D341Med (cell line): ENCODE data around the gene CLIP4.
"Not testable (repeated sequence)": the region's sequence is repeated elsewhere in the genome, so short reads cannot be mapped to it uniquely, and the experiment has no call there.

Experiments
- DNase-seq: peaks from one replicate; pipeline ENCODE4 v3.0.0; 2012; ENCODE audit warnings: low spot score

The CLIP4 gene

DNA sequence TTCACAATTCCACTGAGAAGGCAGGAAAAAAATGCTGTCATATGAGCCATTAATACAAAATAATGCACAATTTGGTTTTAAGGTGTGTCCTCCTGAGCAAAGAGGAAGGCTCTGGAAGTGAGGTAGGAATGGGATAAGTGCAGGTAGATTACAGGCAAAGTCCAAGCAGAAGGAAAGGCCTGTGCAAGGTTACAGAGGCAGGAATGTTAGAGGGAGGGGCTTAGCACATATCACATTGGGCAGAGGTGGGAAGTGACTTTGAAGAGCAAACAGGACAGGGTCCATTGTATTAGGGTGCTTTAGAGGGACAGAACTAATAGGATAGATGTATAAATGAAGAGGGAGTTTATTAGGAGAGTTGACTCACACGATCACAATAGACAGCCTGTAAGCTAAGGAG lies 14.7 kb upstream of the CLIP4 start:
- no peak for DNase-seq

DNA sequence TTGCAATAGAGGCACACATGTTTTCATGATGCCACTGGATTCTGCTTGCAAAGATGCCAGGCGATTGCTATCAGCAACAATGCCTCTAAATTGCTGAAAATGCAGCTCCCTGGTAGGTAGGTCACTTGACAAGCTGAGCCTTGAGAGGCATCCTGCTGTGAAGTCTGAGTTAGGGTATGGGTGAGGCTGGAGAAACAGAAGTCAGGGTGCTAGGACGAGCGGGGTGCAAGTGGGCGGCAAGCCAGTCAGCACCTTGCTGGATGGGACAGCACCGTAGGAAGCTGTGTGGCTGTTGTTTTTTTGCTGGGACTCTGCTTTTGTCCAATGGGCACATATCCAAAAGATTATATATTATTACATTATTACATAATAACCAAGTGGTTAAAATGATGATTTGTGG lies 10.5 kb upstream of the CLIP4 start:
- DNase-seq, result no peak

DNA sequence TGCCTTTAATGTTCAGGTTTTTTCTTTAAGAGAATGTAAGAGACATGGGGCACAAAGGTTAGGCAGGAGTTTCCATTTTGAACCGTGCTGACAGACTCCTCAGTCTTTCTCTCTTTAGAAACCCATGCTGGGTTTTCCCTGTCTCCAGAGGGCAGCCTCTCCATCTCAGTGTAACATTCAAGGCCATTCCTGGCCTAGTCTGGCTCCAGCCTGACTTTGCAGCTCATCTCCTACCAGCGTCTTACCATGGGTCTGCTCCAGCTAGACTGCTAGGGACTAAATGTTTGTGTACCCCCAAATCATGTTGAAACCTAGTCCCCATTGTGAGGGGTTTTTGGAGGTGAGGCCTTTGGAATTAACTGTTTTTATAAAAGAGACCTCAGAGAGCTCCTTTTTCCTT lies 9.8 kb upstream of the CLIP4 start:
- DNase-seq, result no peak

DNA sequence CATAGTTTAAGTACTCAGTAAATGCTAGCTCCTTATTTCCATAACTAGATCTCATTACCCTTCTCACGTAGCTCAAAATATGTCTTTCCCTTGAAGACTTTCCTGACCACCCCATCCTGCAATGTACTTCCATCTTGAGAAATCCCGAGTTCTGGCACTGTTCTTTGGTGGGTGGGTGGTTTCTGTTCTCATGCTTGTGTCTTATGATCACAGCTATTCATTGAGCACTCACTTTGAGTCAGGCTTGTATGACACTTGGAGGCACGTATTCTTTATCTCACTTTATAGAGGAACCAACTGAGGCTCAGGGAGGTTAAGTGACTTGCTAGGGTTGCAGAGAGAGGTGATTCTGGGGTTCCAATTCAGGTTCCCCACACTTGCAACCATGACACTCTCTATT lies 9.0 kb upstream of the CLIP4 start:
- DNase-seq, result no peak

DNA sequence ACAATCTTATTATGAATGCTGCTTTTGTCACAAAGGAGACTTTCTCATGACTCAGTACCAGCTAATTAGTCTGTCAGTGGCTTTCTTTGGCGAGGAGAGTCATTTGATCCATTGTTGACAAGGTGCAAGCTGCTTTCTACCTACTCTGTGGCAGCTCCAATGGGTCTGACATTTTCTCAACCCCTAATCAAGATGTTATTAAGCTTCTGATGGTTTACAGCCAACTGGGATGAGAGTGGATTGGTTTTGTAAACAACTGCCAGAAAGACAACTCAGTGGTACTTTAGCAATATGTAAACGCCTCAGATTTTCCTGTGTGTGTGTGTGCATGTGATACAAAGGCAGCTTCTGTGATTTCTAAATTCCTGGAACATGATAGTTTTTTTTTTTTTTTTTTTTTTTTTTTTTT lies 8.2 kb upstream of the CLIP4 start:
- no peak for DNase-seq

DNA sequence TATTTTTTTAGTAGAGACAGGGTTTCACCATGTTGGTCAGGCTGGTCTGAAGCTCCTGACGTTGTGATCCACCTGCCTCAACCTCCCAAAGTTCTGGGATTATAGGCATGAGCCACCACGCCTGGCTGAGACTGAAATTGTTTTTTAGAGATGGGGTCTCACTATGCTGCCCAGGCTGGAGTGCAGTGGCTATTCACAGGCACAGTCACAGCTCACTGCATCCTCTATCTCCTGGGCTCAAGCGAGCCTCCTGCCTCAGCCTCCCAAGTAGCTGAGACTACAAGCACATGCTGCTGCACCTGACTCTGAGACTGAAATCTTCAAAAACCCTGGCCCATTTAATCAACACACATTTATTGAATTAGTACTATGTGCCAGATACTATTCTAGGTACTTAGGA lies 7.7 kb upstream of the CLIP4 start:
- DNase-seq, result not testable (repeated sequence)

DNA sequence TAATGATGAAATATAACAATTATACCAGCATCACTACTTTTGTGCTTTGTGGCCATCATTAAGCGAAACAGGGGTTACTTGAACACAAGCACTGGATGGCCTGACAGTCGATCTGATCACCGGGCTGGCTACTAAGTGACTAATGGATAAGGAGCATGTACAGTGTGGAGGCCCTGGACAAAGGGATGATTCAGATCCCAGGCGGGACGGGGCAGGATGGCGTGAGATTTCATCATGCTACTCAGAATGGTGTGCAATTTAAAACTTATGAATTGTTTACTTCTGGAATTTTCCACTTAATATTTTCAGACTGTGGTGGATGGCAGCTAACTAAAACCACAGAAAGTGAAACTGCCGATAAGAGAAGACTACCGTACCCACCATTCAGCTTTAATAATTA lies 7.0 kb upstream of the CLIP4 start:
- DNase-seq, result no peak

DNA sequence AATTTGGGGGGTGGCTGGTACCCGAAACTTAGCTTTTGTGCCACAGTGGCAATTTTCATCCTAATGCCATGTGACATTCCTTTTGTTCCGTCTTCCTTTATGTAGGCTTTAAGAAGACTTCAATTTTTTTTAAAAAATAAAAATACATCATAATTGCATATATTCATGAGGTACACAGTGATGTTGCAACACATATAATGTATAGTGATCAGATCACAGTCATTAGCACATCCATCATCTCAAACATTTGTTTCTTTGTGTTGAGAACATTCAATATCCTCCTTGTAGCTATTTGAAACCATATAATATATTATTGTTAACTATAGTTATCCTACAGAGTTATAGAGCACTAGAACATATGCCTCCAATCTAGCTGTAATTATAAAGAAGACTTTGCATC lies 6.0 kb upstream of the CLIP4 start:
- no peak for DNase-seq

DNA sequence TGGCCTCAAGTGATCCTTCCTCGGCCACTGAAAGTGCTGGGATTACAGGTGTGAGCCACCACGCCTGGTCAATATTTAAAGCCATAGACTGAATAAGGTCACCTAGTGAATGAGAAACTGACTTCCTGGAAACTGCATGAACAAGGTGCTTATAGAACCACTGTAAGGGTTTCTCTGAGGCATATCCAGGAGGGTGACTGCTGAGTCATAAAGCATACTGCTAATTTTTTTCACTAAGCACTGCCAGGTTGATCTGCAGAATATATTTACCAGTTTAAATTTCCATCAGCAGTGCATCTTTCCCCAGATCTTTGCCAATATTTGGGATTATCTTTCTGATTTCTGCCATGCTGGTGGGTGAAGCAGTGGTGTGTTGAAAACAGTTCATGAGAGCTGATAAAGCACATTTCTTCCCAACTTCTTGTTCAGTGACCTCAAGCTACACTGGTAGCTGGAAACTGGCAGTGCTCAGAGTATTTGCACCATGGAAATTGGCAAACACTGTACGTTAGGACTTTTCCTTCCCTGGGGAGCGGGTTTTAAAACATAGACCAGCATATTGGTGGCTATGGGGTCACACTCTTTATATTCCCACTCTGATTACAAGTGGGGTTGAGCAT lies 4.2 kb upstream of the CLIP4 start:
- DNase-seq, result no peak

DNA sequence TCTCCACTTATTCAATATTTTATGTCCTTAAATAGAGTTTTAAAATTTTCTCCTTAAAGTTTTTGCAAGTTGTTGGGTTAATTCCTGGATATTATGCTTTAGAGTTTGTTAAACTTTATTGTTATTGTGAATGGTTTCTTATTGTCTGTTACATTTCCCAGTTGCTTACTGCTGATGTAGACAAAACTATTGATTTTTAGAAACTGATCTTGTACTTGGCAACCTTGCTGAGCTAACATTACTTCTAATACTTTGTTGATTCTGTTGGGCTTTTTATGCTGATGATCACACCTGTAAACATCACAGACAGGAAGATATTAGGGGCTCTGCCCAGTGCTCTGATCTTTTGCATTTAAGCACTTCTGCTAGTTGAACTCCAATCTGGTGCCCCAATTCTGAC lies 2.8 kb upstream of the CLIP4 start:
- no peak for DNase-seq

DNA sequence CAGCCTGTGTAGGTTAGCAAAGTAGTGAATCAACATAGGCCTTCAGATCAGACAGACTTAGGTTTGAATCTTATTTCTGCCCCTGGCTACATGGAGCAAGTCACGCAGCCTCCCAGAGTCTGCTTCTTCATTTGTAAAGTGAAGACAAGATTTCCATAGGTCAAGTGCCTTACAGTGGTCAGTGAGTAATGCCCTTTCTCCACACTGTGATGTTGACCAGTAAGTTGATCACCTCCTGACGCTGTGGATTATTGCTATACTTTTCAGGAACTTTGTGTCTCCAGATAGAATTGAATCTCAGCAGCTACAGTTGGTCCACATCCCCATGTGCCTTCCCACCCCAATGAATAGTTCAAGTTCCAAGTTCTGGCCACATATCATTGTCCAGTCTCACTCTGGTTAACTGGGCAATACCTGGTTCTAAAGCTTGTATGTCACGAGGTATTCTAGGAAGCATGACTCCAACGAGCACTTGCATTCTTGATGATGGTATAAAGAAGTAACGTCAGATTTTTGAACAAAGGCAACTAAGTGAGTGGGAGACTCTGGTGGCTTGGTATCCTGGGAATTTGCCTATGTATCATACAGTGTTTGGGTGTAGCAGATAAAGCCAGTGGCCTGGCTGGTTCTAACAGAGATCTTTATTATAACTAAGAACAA lies 2.1 kb upstream of the CLIP4 start:
- no peak for DNase-seq

DNA sequence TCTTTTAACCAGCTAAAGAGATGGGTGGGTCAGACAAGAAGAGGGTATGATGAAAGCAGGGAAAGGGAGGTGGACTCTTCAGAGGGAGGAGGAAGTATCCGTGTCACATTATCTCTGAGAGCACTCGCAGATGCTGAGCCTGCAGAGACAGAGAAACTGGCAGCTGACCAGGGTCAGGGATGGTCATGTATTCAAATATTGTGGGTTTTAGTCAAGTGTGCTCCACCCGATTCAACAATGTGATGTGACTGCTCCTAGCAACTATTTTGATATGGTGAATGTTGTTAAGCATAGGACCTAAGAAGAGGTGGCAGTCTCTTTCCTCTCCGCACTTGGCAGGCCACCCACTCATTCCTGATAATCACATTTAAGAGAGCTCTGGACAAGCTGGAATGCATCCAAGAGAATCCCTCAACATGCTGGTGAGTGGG lies 1.3 kb upstream of the CLIP4 start:
- DNase-seq, result no peak

DNA sequence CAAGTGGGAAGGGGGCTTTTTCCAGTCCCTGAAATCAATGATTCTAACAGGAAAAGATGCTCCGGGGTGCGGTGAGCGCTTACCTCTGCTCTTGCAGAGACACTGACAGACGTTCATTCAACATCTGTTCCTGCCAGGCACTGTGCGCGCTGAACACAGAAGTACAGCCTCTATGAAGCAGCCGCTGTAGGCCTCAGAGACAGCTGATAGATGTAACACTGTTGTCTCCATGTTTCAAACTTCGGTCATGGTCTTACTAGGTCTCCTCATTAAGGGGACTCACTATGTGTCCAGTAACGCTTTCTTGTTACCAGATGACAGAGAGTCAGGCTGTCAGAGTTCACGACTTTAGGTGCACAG lies 649 bp upstream of the CLIP4 start:
- DNase-seq, result no peak

DNA sequence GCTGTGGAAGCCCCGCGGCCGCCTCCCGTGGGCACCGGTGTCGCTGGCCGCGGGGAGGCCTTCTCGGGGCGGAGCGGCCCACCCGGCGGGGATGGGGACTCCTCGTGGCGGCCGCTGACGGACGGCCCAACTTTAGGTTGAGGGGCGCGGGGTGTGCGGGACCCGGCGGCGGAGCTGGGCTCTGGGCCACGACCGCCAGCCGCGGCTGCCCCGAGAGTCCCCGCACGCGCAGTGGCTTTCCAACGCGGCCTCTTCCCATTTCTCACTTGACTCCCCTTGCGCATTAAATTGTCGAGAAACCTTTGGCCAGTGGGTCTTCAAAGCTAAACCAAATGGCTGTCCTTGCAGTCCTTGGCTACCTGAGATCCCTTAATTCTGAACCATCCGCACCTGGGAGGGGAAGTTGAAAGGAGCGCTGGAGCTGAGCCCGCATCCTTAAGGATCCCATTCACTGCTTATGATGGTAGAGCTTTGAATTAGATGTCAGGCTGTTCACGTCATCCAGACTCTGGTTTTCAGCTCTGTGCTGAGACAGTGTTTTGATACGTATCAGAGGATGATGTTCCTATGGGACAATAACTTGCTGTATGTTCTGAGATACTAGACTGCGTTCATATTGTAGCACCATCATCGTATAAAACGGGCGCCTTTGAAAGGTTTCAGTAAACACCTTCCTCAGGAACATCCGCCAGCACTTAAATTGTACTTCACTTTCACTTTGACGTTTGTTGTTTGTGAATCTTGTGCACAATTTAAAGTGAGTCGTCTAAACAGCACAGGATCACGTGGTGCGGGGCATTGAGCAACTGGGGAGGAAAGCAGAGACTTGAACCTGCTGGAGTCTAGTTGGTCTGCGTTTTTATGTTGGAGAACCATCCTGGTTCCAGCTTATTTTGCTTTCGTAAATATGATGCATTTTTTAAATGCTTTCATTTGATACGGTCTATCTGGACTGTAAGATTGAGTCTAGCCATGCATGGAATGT lies 874 bp downstream of the CLIP4 start:
- DNase-seq, result peak; percentile 70

DNA sequence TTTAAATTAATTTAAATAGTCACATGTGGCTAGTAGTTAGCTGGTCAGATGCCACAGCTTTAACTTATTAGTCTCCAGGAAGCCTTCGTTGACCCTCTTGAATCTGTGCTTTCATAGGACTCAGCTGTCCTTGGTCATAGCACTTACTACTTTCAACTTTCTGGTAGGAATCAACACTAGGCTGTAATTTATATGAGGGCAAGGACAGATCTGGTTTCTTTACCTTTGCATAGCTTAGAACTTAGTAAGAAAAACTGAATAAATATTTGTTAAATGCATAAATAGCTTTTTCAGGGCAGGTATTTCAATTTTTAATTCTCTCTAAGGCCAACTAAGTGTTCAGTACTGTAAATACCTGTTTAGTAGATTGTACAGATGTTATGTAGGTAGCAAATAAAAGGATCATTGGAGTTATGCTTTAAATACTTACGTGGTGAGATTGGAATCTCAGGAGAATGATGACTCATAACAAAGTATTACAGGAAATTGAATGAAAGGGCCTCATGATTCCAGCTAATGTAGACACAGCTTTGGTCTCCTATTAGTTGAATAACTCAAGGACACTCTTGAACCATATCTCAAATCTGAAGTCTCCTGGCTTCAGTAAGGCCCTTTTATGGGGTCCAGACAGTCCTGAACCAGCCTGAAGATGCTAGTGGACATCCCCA lies 2.6 kb downstream of the CLIP4 start:
- DNase-seq, result no peak

DNA sequence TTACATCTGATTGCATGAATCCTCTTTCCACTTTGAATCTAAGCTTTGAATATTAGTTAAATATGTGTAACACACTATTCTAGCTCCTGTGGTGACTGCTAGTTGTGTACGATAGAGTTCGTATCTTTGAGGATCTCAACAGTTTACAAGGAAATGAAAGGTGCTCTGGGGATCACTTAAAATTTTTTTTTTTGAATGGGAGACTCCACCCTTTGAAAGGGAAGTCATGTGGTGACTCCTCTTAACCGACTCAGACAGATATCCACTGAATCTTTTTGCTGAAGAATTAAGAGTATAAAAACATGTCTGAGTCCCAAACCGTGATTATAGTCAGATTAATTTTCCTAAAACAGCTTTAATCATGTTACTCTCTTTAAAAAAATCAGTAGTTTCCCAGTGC lies 4.0 kb downstream of the CLIP4 start:
- DNase-seq, result no peak

DNA sequence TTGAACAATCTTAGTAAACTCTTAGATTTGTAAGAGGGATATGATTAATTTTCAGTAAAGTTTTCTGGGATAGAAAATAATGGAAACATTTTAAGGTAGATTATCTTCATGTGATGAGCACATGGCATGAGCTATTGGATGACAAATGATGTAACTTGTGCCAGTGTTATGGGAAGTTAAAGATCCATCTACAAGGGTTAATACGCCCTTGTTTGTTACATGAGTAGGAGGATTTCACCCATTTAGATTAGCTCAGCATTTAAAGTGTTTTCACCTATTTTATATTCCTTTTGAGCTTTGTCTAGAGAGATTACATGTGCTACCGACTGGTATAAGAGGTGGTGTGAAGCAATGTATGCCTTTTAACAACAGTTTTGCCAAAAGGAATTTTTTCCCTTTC lies 5.6 kb downstream of the CLIP4 start:
- DNase-seq, result no peak

DNA sequence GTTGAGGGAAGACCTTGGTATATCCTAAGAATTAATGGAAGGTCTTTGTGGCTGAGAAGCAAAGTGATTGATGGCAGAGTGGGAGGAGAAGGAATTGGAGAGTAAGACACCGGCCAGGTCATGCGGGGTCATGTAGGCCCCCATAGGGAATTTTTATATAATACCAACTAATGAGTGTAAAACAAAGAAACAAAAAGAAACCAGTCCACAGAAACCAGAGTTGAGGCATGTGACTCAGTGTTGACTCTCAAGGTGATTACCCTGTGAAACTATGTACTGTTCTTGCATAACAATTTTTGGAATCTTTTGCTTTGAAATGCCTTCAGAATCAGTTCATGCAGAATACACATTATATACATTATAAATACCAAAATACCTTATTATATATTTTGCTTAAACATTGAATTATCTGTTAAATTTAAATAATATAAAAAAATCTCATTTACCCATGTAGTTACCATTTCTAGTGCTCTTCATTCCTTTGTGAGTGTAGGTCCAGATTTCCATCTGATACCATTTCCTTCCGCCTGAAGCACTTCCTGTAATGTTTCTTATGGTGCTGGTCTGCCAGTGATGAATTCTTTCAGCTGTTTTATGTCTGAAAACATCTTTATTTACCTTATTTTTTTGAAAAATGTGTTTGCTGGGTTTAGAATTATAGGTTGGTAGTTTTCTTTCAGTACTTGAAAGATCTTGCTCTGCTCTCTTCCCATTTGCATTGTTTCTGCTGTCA lies 8.6 kb downstream of the CLIP4 start:
- DNase-seq, result no peak

DNA sequence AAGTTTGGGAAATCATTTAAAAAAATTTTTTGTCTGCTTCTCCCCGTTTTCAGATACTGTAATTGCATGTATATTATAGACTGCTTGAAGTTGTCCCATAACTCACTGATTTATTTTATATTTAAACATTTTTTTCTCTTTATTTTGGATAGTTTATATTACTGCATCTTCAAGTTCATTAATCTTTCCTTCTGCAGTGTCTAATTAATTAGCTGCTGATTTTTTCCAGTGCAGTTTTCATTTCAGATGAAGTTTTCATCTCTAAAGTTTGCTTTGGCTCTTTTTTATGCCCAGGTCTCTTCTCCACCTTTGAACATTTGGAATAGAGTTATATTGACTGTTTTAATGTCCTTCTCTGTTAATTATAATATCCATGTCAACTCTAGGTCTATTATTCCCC lies 9.3 kb downstream of the CLIP4 start:
- DNase-seq, result no peak

DNA sequence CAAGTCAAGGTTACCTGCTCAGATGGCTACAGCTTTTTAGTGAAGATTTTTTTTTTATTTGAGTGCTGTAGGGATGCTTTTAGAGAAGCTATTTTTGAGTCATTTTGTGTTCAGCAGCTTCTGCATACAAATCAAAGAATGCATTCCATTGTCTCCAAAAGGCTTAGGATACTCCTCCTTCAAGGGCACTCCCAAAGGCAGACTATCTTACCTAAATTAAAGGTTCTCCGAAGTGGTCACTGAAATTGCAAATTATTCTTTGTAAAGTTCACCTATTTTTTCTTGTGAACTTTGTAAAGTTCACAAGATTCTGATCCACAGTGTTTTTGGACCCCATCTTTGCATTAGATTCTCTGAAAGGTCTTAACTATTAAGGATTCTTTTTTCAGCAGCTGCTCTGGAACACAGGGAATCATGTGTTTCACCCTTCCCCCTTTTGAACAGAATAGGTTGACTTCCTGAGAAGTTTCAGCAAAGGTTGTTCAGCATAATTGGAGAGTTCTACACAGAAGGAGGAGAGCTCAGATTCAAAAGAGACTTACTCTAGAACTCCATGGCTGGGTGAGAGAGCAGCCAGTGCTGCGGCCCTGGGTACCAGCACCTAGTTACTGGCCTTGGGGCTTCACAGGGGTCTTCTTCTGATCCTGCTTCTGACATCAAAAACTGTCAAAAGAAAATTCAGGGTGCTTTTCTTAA lies 14.5 kb downstream of the CLIP4 start:
- DNase-seq, result no peak

DNA sequence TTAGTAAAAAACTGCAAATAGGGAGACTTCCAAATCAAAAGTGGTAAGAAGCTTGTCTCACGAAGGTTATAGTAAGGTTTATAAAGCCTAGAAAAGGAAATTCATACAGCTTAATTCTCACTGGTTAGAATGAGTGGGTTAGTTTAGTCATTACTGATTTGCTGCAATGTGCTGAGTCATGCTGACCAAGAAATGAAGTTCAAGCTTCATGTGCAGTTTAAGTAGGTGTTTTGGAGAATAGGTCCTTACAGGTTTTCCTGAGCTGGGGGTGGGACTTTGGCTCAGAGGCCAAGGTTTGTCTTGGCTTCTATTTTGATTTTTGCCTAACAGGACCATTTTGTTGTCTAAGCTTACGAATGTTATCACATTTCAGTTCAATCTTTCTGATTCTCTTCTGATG lies 15.1 kb downstream of the CLIP4 start:
- DNase-seq, result no peak
